GM18505 (cell line): ENCODE results near the gene RASGRP1.
"Not testable (repeated sequence)": the region's sequence is repeated elsewhere in the genome, so short reads cannot be mapped to it uniquely, and the experiment has no call there.

Experiments used
- ATAC-seq: cut with Tn5 transposase; IDR thresholded peaks from one replicate; pipeline ENCODE4 v1.9.1; 2021; ENCODE audit not compliant: unreplicated experiment
- POLR2A ChIP-seq: IDR thresholded peaks from 4 replicates; pipeline ENCODE4 v1.6.1; 2011; ENCODE audit warnings: borderline replicate concordance; ENCODE audit not compliant: insufficient read depth, insufficient read length; ENCODE audit errors: extremely low read depth

The RASGRP1 gene

GRCh38 chr15:38589502-38589901, 24.9 kb upstream of the RASGRP1 start:
- no peak for TF ChIP-seq POLR2A
- ATAC-seq: no peak

- ATAC-seq: no peak
- no peak for TF ChIP-seq POLR2A
These were observed 24.1 kb upstream of the RASGRP1 start for GRCh38 chr15:38588672-38589071.

- TF ChIP-seq POLR2A: no peak
- no peak for ATAC-seq
These were observed 22.6 kb upstream of the RASGRP1 start for GRCh38 chr15:38587214-38587613.

GRCh38 chr15:38586005-38586404, 21.4 kb upstream of the RASGRP1 start:
- not testable (repeated sequence) for ATAC-seq

GRCh38 chr15:38578626-38579025, 14.0 kb upstream of the RASGRP1 start:
- no peak for ATAC-seq
- no peak for TF ChIP-seq POLR2A

GRCh38 chr15:38577424-38577987, 12.9 kb upstream of the RASGRP1 start:
- ATAC-seq: no peak
- TF ChIP-seq POLR2A: no peak

- no peak for TF ChIP-seq POLR2A
- ATAC-seq: no peak
These were observed 12.2 kb upstream of the RASGRP1 start for GRCh38 chr15:38576837-38577236.

- no peak for TF ChIP-seq POLR2A
- no peak for ATAC-seq
These were observed 11.6 kb upstream of the RASGRP1 start for GRCh38 chr15:38576261-38576660.

GRCh38 chr15:38565287-38565670, 665 bp upstream of the RASGRP1 start:
- no peak for ATAC-seq
- no peak for TF ChIP-seq POLR2A

GRCh38 chr15:38563723-38564519, 693 bp downstream of the RASGRP1 start:
- peak; percentile 63 for ATAC-seq

GRCh38 chr15:38562278-38562677, 2.3 kb downstream of the RASGRP1 start:
- ATAC-seq: no peak
- no peak for TF ChIP-seq POLR2A

More at GRCh38 chr15:38563723-38564519, 693 bp downstream of the RASGRP1 start:
- peak; percentile 34 for TF ChIP-seq POLR2A

GRCh38 chr15:38560456-38560926, 4.1 kb downstream of the RASGRP1 start:
- no peak for TF ChIP-seq POLR2A
- ATAC-seq: no peak

- ATAC-seq: no peak
- TF ChIP-seq POLR2A: no peak
These were observed 4.8 kb downstream of the RASGRP1 start for GRCh38 chr15:38559636-38560307.

GRCh38 chr15:38559131-38559530, 5.5 kb downstream of the RASGRP1 start:
- TF ChIP-seq POLR2A: no peak

More at GRCh38 chr15:38559131-38559530, 5.5 kb downstream of the RASGRP1 start:
- ATAC-seq: no peak
